H1 (cell line): ENCODE data around the gene MPC1. TPM values are rescaled to one million over a fixed set of nuclear protein-coding genes. Genes with fewer than 3 reads are reported as not detected.
"Not testable (repeated sequence)": the region's sequence is repeated elsewhere in the genome, so short reads cannot be mapped to it uniquely, and the experiment has no call there.

Experiments
- CTCF ChIA-PET: fragments of 300-600 bp; sonication (Branson Sonifier 250); formaldehyde crosslinking; loops from one replicate; lab custom pipeline; 2021; ENCODE audit not compliant: partially characterized antibody; lab: Charles Lee
- POLR2A ChIA-PET: fragments of 300-600 bp; sonication (Branson Sonifier 250); formaldehyde crosslinking; loops from one replicate; lab custom pipeline; 2021; ENCODE audit warnings: inconsistent platforms; ENCODE audit not compliant: partially characterized antibody; lab: Charles Lee
- DNase-seq, 2 experiments: peaks; one replicate each; pipeline versions ENCODE4 v3.0.0 to v3.0.0-alpha.2; 2010 to 2022; ENCODE audit warnings: low spot score in 2 of 2, low read depth in 1 of 2, mixed read lengths in 1 of 2
- FAIRE-seq: peaks from 2 replicates; lab custom pipeline; 2011; peaks lifted over from hg19 to GRCh38; lab: Jason Lieb, UNC
- H2AFZ ChIP-seq: 2 replicates; pipeline ENCODE4 v1.8.1; 2012; ENCODE audit warnings: low read length, inconsistent platforms
- H2AK5ac ChIP-seq: 2 replicates; pipeline ENCODE4 v1.6.1; 2013; ENCODE audit warnings: low read depth, low read length
- H2BK120ac ChIP-seq: replicated peaks from 2 replicates; pipeline ENCODE3; 2013; ENCODE audit warnings: low read depth, low read length, inconsistent platforms
- H2BK12ac ChIP-seq: 2 replicates; pipeline ENCODE4 v1.6.1; 2013; ENCODE audit warnings: low read depth, low read length
- H2BK15ac ChIP-seq: 2 replicates; pipeline ENCODE4 v1.6.1; 2013; ENCODE audit warnings: low read length
- H2BK20ac ChIP-seq: 2 replicates; pipeline ENCODE4 v1.6.1; 2013; ENCODE audit warnings: low read length
- H2BK5ac ChIP-seq: 2 replicates; pipeline ENCODE4 v1.6.1; 2013; ENCODE audit warnings: low read depth, low read length
- H3K14ac ChIP-seq: 2 replicates; pipeline ENCODE4 v1.6.1; 2013; ENCODE audit warnings: inconsistent platforms; ENCODE audit not compliant: insufficient read length
- H3K18ac ChIP-seq: 2 replicates; pipeline ENCODE4 v1.6.1; 2013; ENCODE audit warnings: low read length; ENCODE audit errors: extremely low read depth
- H3K23ac ChIP-seq: 2 replicates; pipeline ENCODE4 v1.6.1; 2013; ENCODE audit warnings: inconsistent platforms; ENCODE audit not compliant: insufficient read length
- H3K23me2 ChIP-seq: 2 replicates; pipeline ENCODE4 v1.6.1; 2013; ENCODE audit warnings: low read depth, low read length
- H3K27ac ChIP-seq: 2 replicates; pipeline ENCODE4 v1.6.1; 2011; ENCODE audit warnings: low read depth, low read length, inconsistent platforms
- H3K27me3 ChIP-seq, 4 experiments: replicated peaks in 1 of 4; 1 replicate in 1 of 4; 2 replicates in 3 of 4; pipeline versions ENCODE4 v1.6.1 to v1.8.1; 2011 to 2013; ENCODE audit warnings: low read length in 3 of 4, mild to moderate bottlenecking in 3 of 4, inconsistent platforms in 2 of 4, mixed read lengths in 2 of 4, moderate library complexity in 1 of 4; ENCODE audit not compliant: control insufficient read depth in 3 of 4, insufficient read depth in 3 of 4; ENCODE audit errors: extremely low read depth in 1 of 4
- H3K36me3 ChIP-seq, 4 experiments: 2 replicates each; pipeline versions ENCODE4 v1.6.1 to v1.8.1; 2011 to 2013; ENCODE audit warnings: mild to moderate bottlenecking in 4 of 4, low read length in 3 of 4, moderate library complexity in 2 of 4, control low read depth in 1 of 4, inconsistent platforms in 1 of 4; ENCODE audit not compliant: insufficient read depth in 4 of 4, control insufficient read depth in 2 of 4
- H3K4ac ChIP-seq: replicated peaks from 2 replicates; pipeline ENCODE3; 2013; ENCODE audit warnings: low read length, low read depth, mixed read lengths, inconsistent platforms; ENCODE audit not compliant: insufficient read length
- H3K4me1 ChIP-seq, 4 experiments: replicated peaks in 1 of 4; 1 replicate in 1 of 4; 2 replicates in 3 of 4; pipeline versions ENCODE4 v1.6.1 to v1.8.1; 2011 to 2013; ENCODE audit warnings: low read length in 3 of 4, inconsistent platforms in 2 of 4, mixed read lengths in 1 of 4; ENCODE audit not compliant: insufficient read depth in 4 of 4, control insufficient read depth in 3 of 4
- H3K4me2 ChIP-seq, 2 experiments: 2 replicates each; pipeline versions ENCODE4 v1.6.1 to v1.8.1; 2011 to 2013; ENCODE audit warnings: low read depth in 2 of 2, low read length in 2 of 2, control low read depth in 1 of 2, inconsistent platforms in 1 of 2, mild to moderate bottlenecking in 1 of 2; ENCODE audit not compliant: insufficient read depth in 1 of 2
- H3K4me3 ChIP-seq, 4 experiments: fragments of 200-600, 300-600 bp in 1 of 4; sonication (generic), shearing (Covaris generic), sonication (Bioruptor Twin) in 1 of 4; 2 replicates each; pipeline versions ENCODE4 v1.5.1 to v1.8.1; 2011 to 2016; ENCODE audit warnings: low read length in 4 of 4, low read depth in 3 of 4, control low read depth in 2 of 4, inconsistent platforms in 2 of 4, mild to moderate bottlenecking in 2 of 4, mixed read lengths in 1 of 4, moderate library complexity in 1 of 4; ENCODE audit not compliant: insufficient read depth in 2 of 4; ENCODE audit errors: extremely low read depth in 1 of 4
- H3K56ac ChIP-seq: replicated peaks from 2 replicates; pipeline ENCODE3; 2013; ENCODE audit warnings: low read depth, mild to moderate bottlenecking, mixed read lengths, low read length, inconsistent platforms; ENCODE audit not compliant: insufficient read length
- H3K79me1 ChIP-seq: 2 replicates; pipeline ENCODE4 v1.6.1; 2013; ENCODE audit warnings: low read depth, low read length, control low read depth
- H3K79me2 ChIP-seq, 2 experiments: 2 replicates each; pipeline versions ENCODE4 v1.6.1 to v1.8.1; 2012 to 2013; ENCODE audit warnings: low read length in 2 of 2, mild to moderate bottlenecking in 2 of 2, inconsistent platforms in 1 of 2; ENCODE audit not compliant: insufficient read depth in 2 of 2, control insufficient read depth in 1 of 2
- H3K9ac ChIP-seq, 4 experiments: replicated peaks in 1 of 4; 1 replicate in 1 of 4; 2 replicates in 3 of 4; pipeline versions ENCODE4 v1.6.1 to v1.8.1; 2011 to 2013; ENCODE audit warnings: low read depth in 3 of 4, low read length in 3 of 4, control low read depth in 2 of 4, mild to moderate bottlenecking in 2 of 4, moderate library complexity in 2 of 4, inconsistent platforms in 1 of 4; ENCODE audit errors: extremely low read depth in 1 of 4
- H3K9me3 ChIP-seq, 2 experiments: 2 replicates each; pipeline versions ENCODE4 v1.6.1 to v1.8.1; 2012 to 2013; ENCODE audit warnings: mild to moderate bottlenecking in 2 of 2, moderate library complexity in 2 of 2, control low read depth in 1 of 2, inconsistent platforms in 1 of 2, low read depth in 1 of 2, low read length in 1 of 2, mixed read lengths in 1 of 2; ENCODE audit not compliant: insufficient read depth in 2 of 2
- H4K20me1 ChIP-seq, 2 experiments: replicated peaks in 1 of 2; 2 replicates each; pipeline versions ENCODE3 to v1.8.1; 2011 to 2013; ENCODE audit warnings: inconsistent platforms in 2 of 2, low read length in 2 of 2, mild to moderate bottlenecking in 1 of 2; ENCODE audit not compliant: insufficient read depth in 2 of 2, control insufficient read depth in 1 of 2
- H4K5ac ChIP-seq: 2 replicates; pipeline ENCODE4 v1.6.1; 2013; ENCODE audit warnings: low read length, low read depth, mixed read lengths, inconsistent platforms; ENCODE audit not compliant: insufficient read length
- H4K8ac ChIP-seq: 2 replicates; pipeline ENCODE4 v1.8.0; 2013; ENCODE audit warnings: mild to moderate bottlenecking, moderate library complexity, low read length, inconsistent platforms; ENCODE audit not compliant: insufficient read depth; ENCODE audit errors: extremely low read depth
- H4K91ac ChIP-seq: replicated peaks from 2 replicates; pipeline ENCODE3; 2013; ENCODE audit warnings: low read length, mixed read lengths, inconsistent platforms; ENCODE audit not compliant: insufficient read length
- WGBS, 2 experiments: shearing (Covaris generic) in 1 of 2; methylation state at CpG; one replicate each; pipeline versions ENCODE4 v1.1.6 to v1.1.7; 2013 to 2015; ENCODE audit warnings: low lambda C conversion rate in 2 of 2, mixed read lengths in 2 of 2, inconsistent platforms in 1 of 2, low coverage in 1 of 2, missing lambda C conversion rate in 1 of 2; ENCODE audit not compliant: insufficient replicate concordance in 2 of 2, insufficient coverage in 1 of 2, insufficient read length in 1 of 2; ENCODE audit errors: extremely low coverage in 1 of 2, missing lambda C conversion rate in 1 of 2; 5-methylcytosine and 5-hydroxymethylcytosine counted together
- polyA plus RNA-seq, 7 experiments: library from polyadenylated mRNA; depleted of rRNA in 3 of 7; stranded (reverse) in 5 of 7; unstranded in 2 of 7; fragments of >200 nt in 5 of 7; fragments of 200-250 nt in 2 of 7; gene quantifications; 1 replicate in 5 of 7; 2 replicates in 1 of 7; 4 replicates in 1 of 7; pipeline versions ENCODE4 v1.2.1 to v1.2.3, GENCODE V29; 2011 to 2013; ENCODE audit warnings: missing spikeins in 2 of 7, mixed read lengths in 2 of 7
- total RNA-seq: library from RNA; stranded (reverse); fragmentation: NEBNext Ultra II Directional; extraction: Animal tissue kit (Norgen Biotek cat#: 25700); gene quantifications from 2 replicates; pipeline ENCODE4 v1.2.1, GENCODE V29; 2021

MPC1 gene
- total and polyA plus RNA-seq, 2 of the 8 experiments (the other 6 are each of a cell fraction or from before 2014, with no cell fraction given) = 10.2 to 12.6 TPM

GRCh38 chr6:166345672-166346071 is 37.1 kb downstream of the MPC1 start:
- H4K20me1 ChIP-seq, H2BK12ac ChIP-seq, H3K27ac ChIP-seq, H3K79me1 ChIP-seq, H3K9ac ChIP-seq, H2AK5ac ChIP-seq, H3K23me2 ChIP-seq, H4K91ac ChIP-seq, H2BK5ac ChIP-seq, H2BK15ac ChIP-seq, H2BK20ac ChIP-seq, POLR2A ChIA-PET, H3K27me3 ChIP-seq, H3K36me3 ChIP-seq, H3K14ac ChIP-seq, H3K4me2 ChIP-seq, H4K8ac ChIP-seq, H3K18ac ChIP-seq, DNase-seq, H3K56ac ChIP-seq, H3K4me1 ChIP-seq, H3K4me3 ChIP-seq, FAIRE-seq, H2AFZ ChIP-seq, H3K23ac ChIP-seq, H3K9me3 ChIP-seq, H4K5ac ChIP-seq, H3K4ac ChIP-seq, H2BK120ac ChIP-seq: not testable (repeated sequence)
- WGBS, 2 experiments = 80% methylated on average over 9 of the region's 9 CpGs; no CpG with 5 or more reads in 1 of the 2 experiments
- peaks cover 9 to 17% of the 10 kb centered on the region in 2 experiments for H3K79me2 ChIP-seq
- CTCF ChIA-PET = interaction anchor here (0.8 to 1.3 kb wide), 2 partner anchors 17 to 99 kb away, joined by 4 to 5 read pairs; no protein-coding TSS in a partner anchor

- CTCF ChIA-PET = interaction anchor here (0.8 to 1.7 kb wide), 4 partner anchors 18 to 98 kb away, joined by 4 to 9 read pairs (median 6); no protein-coding TSS in a partner anchor
- H4K91ac ChIP-seq, H2BK5ac ChIP-seq, H2BK15ac ChIP-seq, H2AK5ac ChIP-seq, H2BK20ac ChIP-seq, H3K14ac ChIP-seq, H4K8ac ChIP-seq, FAIRE-seq, H4K20me1 ChIP-seq, H3K9me3 ChIP-seq, H3K4me3 ChIP-seq, H3K36me3 ChIP-seq, H2BK12ac ChIP-seq, H4K5ac ChIP-seq, H3K23ac ChIP-seq, H3K4me2 ChIP-seq, H3K27ac ChIP-seq, H3K23me2 ChIP-seq, DNase-seq, H3K18ac ChIP-seq, H3K4me1 ChIP-seq, H3K56ac ChIP-seq, H3K27me3 ChIP-seq, H2BK120ac ChIP-seq, H3K79me1 ChIP-seq, H2AFZ ChIP-seq, H3K9ac ChIP-seq, H3K4ac ChIP-seq: not testable (repeated sequence)
- H3K79me2 ChIP-seq = peaks cover 17 to 24% of the 10 kb centered on the region in 2 experiments
- POLR2A ChIA-PET = interaction anchor here (1.0 to 1.6 kb wide), 3 partner anchors 10 to 34 kb away, joined by 3 to 10 read pairs (median 4); no protein-coding TSS in a partner anchor
- 88% methylated on average over 2 of the region's 2 CpGs; no CpG with 5 or more reads in 1 of the 2 experiments for WGBS, 2 experiments
Observed at GRCh38 chr6:166344921-166345320, 37.8 kb downstream of the MPC1 start.
